Pancreas (tissue), 10 donors: ENCODE results near the gene LSR. TPM values are rescaled to one million over a fixed set of nuclear protein-coding genes. Genes with fewer than 3 reads are reported as not detected.
A peak's percentile ranks its signal among the peaks of the same experiment; 100 is the strongest.

Source experiments
- ATAC-seq, 4 donors: fragments of 200-7000 bp; cut with Tn5 transposase; one replicate each; pipeline versions ENCODE4 v1.8.0 to v1.9.1; 2020; ENCODE audit warnings: mild to moderate bottlenecking in 4 of 4, moderate library complexity in 4 of 4
- DNase-seq, 6 donors: peaks; one replicate each; pipeline ENCODE4 v3.0.0-alpha.2; 2020
- FAIRE-seq: peaks from 2 replicates; lab custom pipeline; 2012; peaks lifted over from hg19 to GRCh38; lab: Jason Lieb, UNC
- H3K27ac ChIP-seq, 4 donors: fragments of 200-600 bp; sonication (generic); 1 replicate in 3 of 4; 2 replicates in 1 of 4; pipeline versions ENCODE4 v1.5.0 to v1.8.0; 2020
- H3K27me3 ChIP-seq, 4 donors: fragments of 200-600 bp; one replicate each; pipeline ENCODE4 v1.8.0; 2021
- H3K36me3 ChIP-seq, 3 donors: fragments of 200-600 bp; sonication (generic) in 1 of 3; one replicate each; pipeline versions ENCODE4 v1.5.0 to v1.8.0; 2020 to 2021
- H3K4me1 ChIP-seq, 3 donors: fragments of 200-600 bp; one replicate each; pipeline ENCODE4 v1.8.0; 2021
- H3K4me3 ChIP-seq, 4 donors: fragments of 200-600 bp; sonication (generic) in 2 of 4; one replicate each; pipeline versions ENCODE4 v1.5.0 to v1.8.0; 2020 to 2021
- H3K9me3 ChIP-seq, 4 donors: fragments of 200-600 bp; one replicate each; pipeline ENCODE4 v1.8.0; 2021
- WGBS, 2 donors: extraction: QIAGEN DNeasy Blood & Tissue Kit; methylation state at CpG; one replicate each; pipeline ENCODE4 v1.1.7; 2013; 5-methylcytosine and 5-hydroxymethylcytosine counted together
- intact Hi-C, 3 donors: fragments of 100-400 bp; cut with DNase I; formaldehyde crosslinking; loops; one replicate each; pipeline versions ENCODE4 v1.11.1 to v1.14.2; 2022
- polyA plus RNA-seq, 2 donors: library from polyadenylated mRNA; stranded (reverse); fragments of 200-250 nt; gene quantifications; one replicate each; pipeline ENCODE4 v1.2.3, GENCODE V29; 2013
- total RNA-seq, 6 donors: library from RNA; stranded (reverse); fragmentation: NEBNext Ultra II Directional in 4 of 6; extraction: Animal tissue kit (Norgen Biotek cat#: 25700) in 4 of 6; gene quantifications; one replicate each; pipeline versions ENCODE4 v1.2.1 to v1.2.4, GENCODE V29; 2021 to 2023
- TF ChIP-seq, protein P1 (sequence below), 4 donors: fragments of 200-600 bp; sonication (generic) in 3 of 4; IDR thresholded peaks; one replicate each; pipeline versions ENCODE4 v1.5.0 to v1.8.0; 2021; ENCODE audit warnings: antibody characterized with exemption in 4 of 4
- donor health status: healthy with polysubstance abuse.
- donor health status: DM: no; HTN: no; CAD: no; lungs with moderate emphysema.
- donor health status: DM: no; HTN: no; CAD: no.
- donor health status: control.
- donor health status: control.
- donor health status: Bipolar disorder and iron deficiency.
- donor health status: DM: yes; HTN: yes; CAD: no.
- donor health status: DM: no; HTN: no; CAD: no.
- donor health status: DM: no; HTN: no; CAD: no.
- donor health status: DM: yes; HTN: yes; CAD: no.

Gene LSR
- total and polyA plus RNA-seq, 8 donors: 46.1 to 103 (median 66.9) TPM

DNA sequence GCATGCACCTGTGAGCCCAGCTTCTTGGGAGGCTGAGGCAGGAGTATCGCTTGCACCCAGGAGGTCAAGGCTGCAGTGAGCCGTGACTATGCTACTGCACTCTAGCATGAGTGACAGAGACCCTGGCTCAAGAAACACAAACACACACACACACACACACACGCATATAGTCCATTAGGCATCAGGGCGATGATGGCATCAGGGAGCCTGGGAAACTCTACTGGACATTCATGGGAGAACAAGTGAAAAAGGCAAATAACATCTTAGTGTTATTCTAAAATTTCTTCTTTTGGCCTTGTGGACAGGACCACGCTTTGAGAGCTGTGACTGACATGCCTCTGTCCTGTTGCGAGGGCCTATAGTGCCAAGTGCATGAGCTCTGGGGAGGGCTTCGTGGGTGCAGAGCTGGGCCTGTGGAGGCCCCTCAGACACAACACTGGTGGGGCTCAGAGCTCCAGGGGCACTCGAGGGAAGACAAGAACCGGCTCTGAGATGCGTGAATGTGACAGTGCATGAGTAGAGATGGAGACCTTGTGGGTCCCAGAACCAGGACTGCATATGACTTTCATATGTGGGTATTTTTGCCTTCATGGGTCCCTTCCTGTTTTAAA, 12.0 kb downstream of the LSR start:
- Histone ChIP-seq H3K36me3 (peaks cover 0 to 10% (median 0%) of the 10 kb centered on the region in 3 donors), H3K27ac (no peak overlapping the region), H3K4me1 (peaks cover 8 to 9% (median 9%) of the 10 kb centered on the region in 3 donors), H3K9me3 (no peaks in the 10 kb centered on the region), H3K4me3 (no peak overlapping the region), H3K27me3 (no peaks in the 10 kb centered on the region)
- DNase-seq (peak in 4 of 6 donors; percentile 10 to 41 (median 26)), FAIRE-seq (no peak), ATAC-seq (no peak)
- TF ChIP-seq, protein P1, sequence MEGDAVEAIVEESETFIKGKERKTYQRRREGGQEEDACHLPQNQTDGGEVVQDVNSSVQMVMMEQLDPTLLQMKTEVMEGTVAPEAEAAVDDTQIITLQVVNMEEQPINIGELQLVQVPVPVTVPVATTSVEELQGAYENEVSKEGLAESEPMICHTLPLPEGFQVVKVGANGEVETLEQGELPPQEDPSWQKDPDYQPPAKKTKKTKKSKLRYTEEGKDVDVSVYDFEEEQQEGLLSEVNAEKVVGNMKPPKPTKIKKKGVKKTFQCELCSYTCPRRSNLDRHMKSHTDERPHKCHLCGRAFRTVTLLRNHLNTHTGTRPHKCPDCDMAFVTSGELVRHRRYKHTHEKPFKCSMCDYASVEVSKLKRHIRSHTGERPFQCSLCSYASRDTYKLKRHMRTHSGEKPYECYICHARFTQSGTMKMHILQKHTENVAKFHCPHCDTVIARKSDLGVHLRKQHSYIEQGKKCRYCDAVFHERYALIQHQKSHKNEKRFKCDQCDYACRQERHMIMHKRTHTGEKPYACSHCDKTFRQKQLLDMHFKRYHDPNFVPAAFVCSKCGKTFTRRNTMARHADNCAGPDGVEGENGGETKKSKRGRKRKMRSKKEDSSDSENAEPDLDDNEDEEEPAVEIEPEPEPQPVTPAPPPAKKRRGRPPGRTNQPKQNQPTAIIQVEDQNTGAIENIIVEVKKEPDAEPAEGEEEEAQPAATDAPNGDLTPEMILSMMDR (IDR thresholded peaks at IDR 0.05): no peak
- intact Hi-C loops: no loop called here
- 81 to 82% methylated on average over 10 of the region's 10 CpGs for WGBS, 2 donors

DNA sequence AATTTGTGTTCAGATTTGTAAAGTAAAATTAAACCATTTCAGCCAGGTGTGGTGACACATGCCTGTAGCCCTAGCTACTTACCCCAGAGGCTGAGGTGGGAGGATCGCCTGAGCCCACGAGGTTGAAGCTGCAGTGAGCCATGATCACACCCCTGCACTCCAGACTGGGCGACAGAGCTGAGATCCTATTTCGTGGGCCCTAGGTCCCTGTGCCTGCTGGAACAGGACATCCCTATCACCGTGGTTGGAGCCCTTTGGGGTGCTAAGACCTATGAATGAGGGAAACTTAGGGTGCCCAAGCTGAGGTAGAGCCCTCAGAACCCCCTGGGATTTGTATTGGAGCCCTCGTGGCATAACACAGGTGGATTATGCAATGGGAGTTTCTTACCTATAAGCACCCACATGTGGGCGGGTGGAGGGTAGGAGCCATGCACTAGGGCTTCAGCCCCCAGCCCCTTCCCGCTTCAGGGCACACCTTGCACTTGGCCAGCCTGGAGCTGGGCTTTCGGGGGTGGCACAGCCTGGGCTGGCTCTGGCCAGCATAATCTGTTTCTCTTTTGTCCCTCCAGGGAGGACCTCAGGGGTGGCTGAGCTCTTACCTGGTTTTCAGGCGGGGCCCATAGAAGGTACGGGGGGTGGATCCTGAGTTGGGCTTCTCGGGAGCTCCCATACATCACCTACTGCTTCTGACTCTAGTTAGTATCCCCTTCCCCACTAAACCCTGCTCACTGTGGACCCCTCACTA, 12.7 kb downstream of the LSR start:
- Histone ChIP-seq H3K9me3 (no peaks in the 10 kb centered on the region), H3K36me3 (peaks cover 0 to 10% (median 0%) of the 10 kb centered on the region in 3 donors), H3K4me1 (peaks cover 6 to 10% (median 8%) of the 10 kb centered on the region in 3 donors), H3K4me3 (no peak overlapping the region), H3K27me3 (no peaks in the 10 kb centered on the region), H3K27ac (no peak overlapping the region)
- WGBS, 2 donors: 79 to 86% methylated on average over 12 of the region's 12 CpGs
- TF ChIP-seq, protein P1 (IDR thresholded peaks at IDR 0.05): no peak
- DNase-seq: peak in 5 of 6 donors; percentile 12 to 43 (median 25)
- no peak for ATAC-seq
- intact Hi-C loops: no loop called here
- FAIRE-seq: no peak

DNA sequence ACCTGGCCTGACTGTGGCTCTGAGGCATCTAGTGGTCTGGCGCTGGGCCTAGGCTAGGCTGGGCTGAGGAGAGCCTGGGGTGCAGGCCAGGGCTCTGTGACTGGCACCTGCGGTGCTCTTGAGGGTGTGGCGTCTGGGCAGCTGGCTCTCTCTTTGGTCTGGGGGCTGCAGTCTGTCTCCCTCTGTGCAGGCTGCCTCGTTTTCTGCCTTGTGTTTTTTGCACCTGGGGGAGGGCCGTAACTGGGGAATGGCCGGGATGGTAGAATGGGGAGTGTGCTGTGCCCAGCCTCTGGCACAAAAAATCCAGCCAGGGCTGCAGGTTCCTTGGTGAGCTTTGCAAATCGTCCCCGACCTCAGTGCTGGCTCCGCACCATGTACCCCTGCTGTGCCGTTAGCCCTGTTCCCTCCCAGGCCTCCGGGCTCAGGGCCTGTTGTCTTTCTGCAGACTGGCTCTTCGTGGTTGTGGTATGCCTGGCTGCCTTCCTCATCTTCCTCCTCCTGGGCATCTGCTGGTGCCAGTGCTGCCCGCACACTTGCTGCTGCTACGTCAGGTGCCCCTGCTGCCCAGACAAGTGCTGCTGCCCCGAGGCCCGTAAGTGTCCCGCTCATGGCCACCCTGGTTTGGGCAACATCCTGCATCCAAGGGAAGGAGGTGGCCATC, 13.4 kb downstream of the LSR start:
- peaks cover 6 to 12% (median 10%) of the 10 kb centered on the region in 3 donors for H3K4me1 ChIP-seq
- no peak for ATAC-seq
- no peak for FAIRE-seq

DNA sequence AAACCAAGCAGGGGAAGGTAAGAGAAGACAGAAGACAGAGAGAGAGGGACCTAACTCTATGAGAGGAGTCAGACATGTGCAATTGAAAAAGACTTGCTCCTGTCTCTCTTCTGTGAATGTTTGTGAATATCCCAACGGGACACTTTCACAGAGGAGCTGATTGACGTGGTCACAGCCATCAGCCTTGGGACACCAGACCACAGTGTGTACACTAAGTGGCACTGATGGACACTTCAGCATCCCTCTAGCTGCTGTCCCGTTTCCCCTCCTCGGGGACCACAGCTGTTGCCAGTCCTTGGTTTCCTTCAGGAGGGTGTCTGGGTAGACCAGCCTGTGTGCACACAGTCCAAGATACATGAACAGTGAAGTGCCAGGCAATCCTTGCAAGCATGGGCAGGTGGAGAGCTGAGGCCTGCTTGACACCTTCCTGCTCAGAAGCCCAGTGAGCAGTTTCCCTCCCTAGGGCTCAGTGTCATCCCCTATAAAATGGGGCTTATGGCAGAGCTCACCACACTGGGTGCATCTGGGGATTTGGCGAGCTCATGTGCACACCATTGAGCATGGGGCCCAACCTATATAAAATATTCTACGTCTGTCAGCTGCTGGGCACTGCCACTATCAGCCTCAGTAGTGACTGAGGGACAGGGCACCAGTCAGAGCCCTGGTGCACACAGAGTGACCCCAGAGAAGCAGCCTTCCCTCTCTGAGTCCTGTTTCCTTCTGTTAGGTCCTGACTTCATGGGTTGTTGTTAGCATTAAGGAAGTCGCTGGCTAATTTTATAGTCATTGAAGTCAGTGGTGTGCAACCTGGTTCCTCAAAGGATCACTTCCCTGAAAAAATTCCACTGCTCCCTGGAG, 15.7 kb downstream of the LSR start:
- WGBS, 2 donors: 80 to 85% methylated on average over 7 of the region's 7 CpGs
- ATAC-seq: no peak
- H3K36me3 ChIP-seq: peaks cover 0 to 10% (median 0%) of the 10 kb centered on the region in 3 donors

More for the DNA sequence above, 13.4 kb downstream of the LSR start:
- Histone ChIP-seq H3K9me3 (no peaks in the 10 kb centered on the region), H3K4me3 (no peak overlapping the region), H3K27me3 (no peaks in the 10 kb centered on the region), H3K27ac (no peak overlapping the region), H3K36me3 (peaks cover 0 to 10% (median 0%) of the 10 kb centered on the region in 3 donors)
- TF ChIP-seq, protein P1 (IDR thresholded peaks at IDR 0.05): no peak
- 82 to 84% methylated on average over 17 of the region's 17 CpGs for WGBS, 2 donors
- peak in 5 of 6 donors; percentile 15 to 67 (median 38) for DNase-seq
- intact Hi-C loops: no loop called here

More for the DNA sequence above, 15.7 kb downstream of the LSR start:
- Histone ChIP-seq H3K4me1 (peaks cover 6 to 12% (median 10%) of the 10 kb centered on the region in 3 donors), H3K4me3 (no peak overlapping the region), H3K27me3 (no peaks in the 10 kb centered on the region), H3K9me3 (no peaks in the 10 kb centered on the region), H3K27ac (peak overlapping the region in 1 of 4 donors; percentile 19)
- intact Hi-C loops: loop anchor here in 1 of 3 donors (5.0 kb wide), 1 partner anchor 112 kb away; the partner anchor contains the start of gene FXYD5
- TF ChIP-seq, protein P1 (IDR thresholded peaks at IDR 0.05): no peak
- FAIRE-seq (no peak), DNase-seq (peak in 5 of 6 donors; percentile 13 to 45 (median 17))
